CD4-positive, CD25-positive, alpha-beta regulatory T cell (primary cell): ENCODE results near the gene CENPM. TPM values are rescaled to one million over a fixed set of nuclear protein-coding genes. Genes with fewer than 3 reads are reported as not detected.

Experiments used
- ATAC-seq, 2 donors: fragments of 150-1000 bp; cut with Tn5 transposase; one replicate each; pipeline ENCODE4 v1.10.0; 2021; ENCODE audit warnings: low read depth in 2 of 2, moderate number of reproducible peaks in 2 of 2, moderate library complexity in 1 of 2
- DNase-seq, 3 donors: peaks; one replicate each; pipeline versions ENCODE4 v3.0.0 to v3.0.0-alpha.2; 2012 to 2022; ENCODE audit warnings: mixed read lengths in 1 of 3
- H3K27ac ChIP-seq: one replicate; pipeline ENCODE4 v1.7.0; 2013; ENCODE audit warnings: mild to moderate bottlenecking, low read length; ENCODE audit not compliant: insufficient read depth, poor library complexity, severe bottlenecking
- H3K27me3 ChIP-seq: one replicate; pipeline ENCODE4 v1.7.0; 2013; ENCODE audit warnings: low read length; ENCODE audit not compliant: control insufficient read depth, insufficient read depth
- H3K36me3 ChIP-seq: one replicate; pipeline ENCODE4 v1.7.0; 2013; ENCODE audit warnings: mild to moderate bottlenecking, low read length, moderate library complexity; ENCODE audit not compliant: control insufficient read depth, insufficient read depth
- H3K4me1 ChIP-seq: 2 replicates; pipeline ENCODE4 v1.7.0; 2013; ENCODE audit warnings: mild to moderate bottlenecking, low read length; ENCODE audit not compliant: insufficient read depth, control insufficient read depth, poor library complexity, severe bottlenecking
- H3K4me3 ChIP-seq: one replicate; pipeline ENCODE4 v1.7.0; 2013; ENCODE audit warnings: low read depth, mild to moderate bottlenecking, low read length, moderate library complexity
- H3K9me3 ChIP-seq, 2 experiments: 1 replicate in 1 of 2; 2 replicates in 1 of 2; pipeline ENCODE4 v1.7.0; 2013; ENCODE audit warnings: low read length in 2 of 2, mild to moderate bottlenecking in 1 of 2, moderate library complexity in 1 of 2; ENCODE audit not compliant: control insufficient read depth in 2 of 2
- H3K27ac Mint-ChIP-seq, 3 donors: one replicate each; pipeline ENCODE4 v1.8.0; 2020 to 2022; ENCODE audit warnings: mild to moderate bottlenecking in 3 of 3, mixed read lengths in 3 of 3, moderate library complexity in 2 of 3
- H3K27me3 Mint-ChIP-seq: one replicate; pipeline ENCODE4 v1.8.0; 2022; ENCODE audit warnings: mild to moderate bottlenecking, mixed read lengths
- H3K36me3 Mint-ChIP-seq: one replicate; pipeline ENCODE4 v1.8.0; 2020; ENCODE audit warnings: mixed read lengths
- H3K4me1 Mint-ChIP-seq, 4 donors: one replicate each; pipeline ENCODE4 v1.8.0; 2020 to 2022; ENCODE audit warnings: mixed read lengths in 4 of 4, mild to moderate bottlenecking in 1 of 4
- H3K4me3 Mint-ChIP-seq, 4 donors: one replicate each; pipeline ENCODE4 v1.8.0; 2020 to 2022; ENCODE audit warnings: mild to moderate bottlenecking in 4 of 4, mixed read lengths in 4 of 4, moderate library complexity in 3 of 4
- H3K9me3 Mint-ChIP-seq, 7 donors: one replicate each; pipeline ENCODE4 v1.8.0; 2020 to 2022; ENCODE audit warnings: mixed read lengths in 7 of 7, mild to moderate bottlenecking in 3 of 7, moderate library complexity in 2 of 7
- polyA plus RNA-seq, 4 donors: library from polyadenylated mRNA; unstranded; fragments of 300-500 nt; fragmentation: Illumina TruSeq; gene quantifications; one replicate each; pipeline ENCODE4 v1.2.3, GENCODE V29; 2021
- total RNA-seq: library from RNA; stranded (reverse); gene quantifications from one replicate; pipeline ENCODE4 v1.2.3, GENCODE V29; 2022

CENPM gene
- total and polyA plus RNA-seq, 5 donors from 2014 or later: 33.9 to 75.7 (median 64.4) TPM

GRCh38 chr22:41909310-41910049 lies 37.5 kb downstream of the CENPM start:
- DNase-seq (no peak), ATAC-seq (no peak)
- Histone ChIP-seq H3K4me3 (no peak overlapping the region), H3K4me1 (peaks cover 46% of the 10 kb centered on the region), H3K27ac (no peak overlapping the region), H3K36me3 (peaks cover 1% of the 10 kb centered on the region), H3K27me3 (peaks cover 14% of the 10 kb centered on the region), H3K9me3 (no peaks in the 10 kb centered on the region)
- Mint-ChIP-seq H3K4me1 (peaks cover 0 to 39% (median 12%) of the 10 kb centered on the region in 4 donors), H3K9me3 (peaks cover 0 to 3% (median 0%) of the 10 kb centered on the region in 7 donors), H3K36me3 (peaks cover 3% of the 10 kb centered on the region), H3K27ac (peak overlapping the region; percentile 17 to 76 (median 71)), H3K4me3 (peak overlapping the region; percentile 57 to 74 (median 72)), H3K27me3 (peaks cover 43% of the 10 kb centered on the region)

DNA sequence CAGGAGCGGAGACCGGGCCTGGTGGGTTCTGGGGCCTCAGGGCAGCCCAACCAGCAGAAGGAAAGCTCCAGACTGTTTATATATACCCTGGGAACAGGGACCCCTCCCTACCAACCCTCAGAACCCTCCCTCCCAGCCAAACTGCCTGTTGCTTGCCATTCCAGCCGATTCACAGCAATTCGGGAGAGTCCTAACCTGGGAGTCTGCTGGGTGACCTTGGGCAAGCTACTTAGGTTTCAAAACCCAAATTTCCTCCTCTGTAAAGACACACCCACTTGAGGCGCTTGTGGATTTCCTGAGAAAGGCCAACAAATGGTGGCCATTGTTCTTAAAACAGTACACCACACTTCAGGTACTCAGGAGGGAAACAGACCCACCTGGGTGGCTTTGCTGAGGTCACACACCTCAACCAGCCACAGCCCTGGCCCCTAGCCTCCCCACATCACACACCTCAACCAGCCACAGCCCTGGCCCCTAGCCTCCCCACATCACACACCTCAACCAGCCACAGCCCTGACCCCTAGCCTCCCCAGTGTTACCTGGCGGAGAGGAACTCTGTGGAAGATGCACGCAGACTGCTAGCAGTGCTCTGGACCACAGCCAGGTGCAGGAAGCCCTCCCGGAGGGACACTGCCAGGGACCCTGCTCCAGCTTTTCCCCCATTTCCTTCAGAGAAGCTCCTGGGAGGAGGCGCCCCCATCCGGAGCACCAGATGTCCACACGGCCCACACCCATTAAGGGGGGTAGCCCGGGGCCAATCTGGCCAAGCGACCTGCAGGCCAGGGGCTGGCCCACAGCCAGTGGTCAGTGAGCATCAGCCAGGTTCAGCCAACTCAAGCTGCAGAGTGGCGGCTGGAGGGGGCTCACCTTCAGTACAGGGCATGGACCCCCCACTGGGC lies 38.3 kb downstream of the CENPM start:
- peaks cover 0 to 39% (median 12%) of the 10 kb centered on the region in 4 donors for H3K4me1 Mint-ChIP-seq
- peak in 2 of 3 donors; percentile 19 to 50 for DNase-seq
- H3K27ac ChIP-seq: no peak overlapping the region
- peaks cover 6% of the 10 kb centered on the region for H3K36me3 Mint-ChIP-seq
- H3K4me3 ChIP-seq: peak overlapping the region; percentile 51
- H3K27me3 ChIP-seq: peaks cover 14% of the 10 kb centered on the region
- H3K4me3 Mint-ChIP-seq: peak overlapping the region; percentile 74 to 93 (median 86)
- H3K4me1 ChIP-seq: peaks cover 40% of the 10 kb centered on the region
- peaks cover 0 to 3% (median 0%) of the 10 kb centered on the region in 7 donors for H3K9me3 Mint-ChIP-seq
- peak; percentile 26 to 30 for ATAC-seq
- no peaks in the 10 kb centered on the region for H3K9me3 ChIP-seq
- peak overlapping the region in 2 of 3 donors; percentile 17 to 69 for H3K27ac Mint-ChIP-seq
- H3K27me3 Mint-ChIP-seq: peaks cover 43% of the 10 kb centered on the region
- H3K36me3 ChIP-seq: peaks cover 3% of the 10 kb centered on the region

DNA sequence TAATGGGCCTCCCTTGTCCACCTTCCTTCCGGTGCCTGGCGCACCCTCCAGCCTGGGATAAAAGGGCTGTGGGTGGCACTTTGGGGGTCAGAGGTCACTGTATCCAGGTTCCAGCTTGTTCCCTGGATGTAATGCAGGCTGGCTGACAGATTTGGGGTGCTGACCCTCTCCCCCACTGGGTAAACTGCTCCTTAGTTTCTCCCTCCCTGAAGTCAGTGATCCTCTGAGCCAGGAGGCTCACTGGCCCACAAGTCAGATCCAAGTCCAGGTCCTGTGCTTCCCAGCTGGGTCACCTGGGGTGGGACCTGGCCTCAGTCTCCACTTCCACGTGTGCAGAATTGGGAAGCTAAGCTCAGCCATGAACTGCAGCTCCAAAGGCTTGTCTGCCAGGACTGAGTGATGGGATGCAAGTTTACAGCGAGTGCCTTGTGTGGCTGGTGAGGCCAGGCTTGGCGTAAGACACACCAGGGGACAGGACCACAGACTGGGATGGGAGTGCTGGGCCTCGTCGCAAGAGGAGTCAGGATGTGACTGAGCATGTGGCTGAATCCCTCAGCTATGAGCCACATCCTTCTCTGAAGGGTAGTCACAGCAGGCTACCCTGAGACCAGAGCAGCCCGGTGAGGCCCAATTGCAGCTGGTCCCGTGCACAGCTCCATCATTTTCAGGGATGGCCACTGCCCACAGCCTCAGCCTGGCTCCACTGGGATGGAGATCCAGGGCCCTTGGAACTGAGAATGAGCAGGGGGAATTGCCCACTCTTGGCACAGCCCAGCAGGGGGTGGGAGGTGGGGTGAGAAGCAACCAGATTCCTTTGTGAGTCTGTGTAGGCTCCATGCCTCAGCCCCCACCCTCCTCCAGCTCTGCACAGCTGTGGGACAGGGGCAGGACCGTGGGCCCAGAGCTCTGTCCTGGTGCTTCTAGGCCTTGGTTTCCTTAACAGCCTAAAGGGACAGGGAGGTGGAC lies 39.2 kb downstream of the CENPM start:
- Histone ChIP-seq H3K27ac (no peak overlapping the region), H3K36me3 (peaks cover 7% of the 10 kb centered on the region), H3K4me1 (peaks cover 40% of the 10 kb centered on the region), H3K9me3 (no peaks in the 10 kb centered on the region), H3K4me3 (no peak overlapping the region), H3K27me3 (peaks cover 8% of the 10 kb centered on the region)
- Mint-ChIP-seq H3K36me3 (peaks cover 6% of the 10 kb centered on the region), H3K4me3 (peak overlapping the region in 2 of 4 donors; percentile 13 to 74), H3K27me3 (peaks cover 33% of the 10 kb centered on the region), H3K4me1 (peaks cover 0 to 33% (median 8%) of the 10 kb centered on the region in 4 donors), H3K27ac (peak overlapping the region in 2 of 3 donors; percentile 38 to 69), H3K9me3 (peaks cover 0 to 3% (median 0%) of the 10 kb centered on the region in 7 donors)
- no peak for DNase-seq
- no peak for ATAC-seq

GRCh38 chr22:41906822-41907221 lies 40.1 kb downstream of the CENPM start:
- H3K4me3 Mint-ChIP-seq: no peak overlapping the region
- H3K36me3 ChIP-seq: peaks cover 10% of the 10 kb centered on the region

GRCh38 chr22:41905411-41906202 lies 41.3 kb downstream of the CENPM start:
- H3K27ac Mint-ChIP-seq: no peak overlapping the region
- no peak for DNase-seq

More at GRCh38 chr22:41906822-41907221, 40.1 kb downstream of the CENPM start:
- Mint-ChIP-seq H3K36me3 (peaks cover 11% of the 10 kb centered on the region), H3K27me3 (peaks cover 25% of the 10 kb centered on the region), H3K4me1 (peaks cover 0 to 31% (median 8%) of the 10 kb centered on the region in 4 donors), H3K27ac (peak overlapping the region in 1 of 3 donors; percentile 71), H3K9me3 (peaks cover 0 to 3% (median 0%) of the 10 kb centered on the region in 7 donors)
- Histone ChIP-seq H3K9me3 (no peaks in the 10 kb centered on the region), H3K4me3 (no peak overlapping the region), H3K4me1 (peaks cover 40% of the 10 kb centered on the region), H3K27me3 (no peaks in the 10 kb centered on the region), H3K27ac (no peak overlapping the region)
- DNase-seq: no peak
- no peak for ATAC-seq

GRCh38 chr22:41904450-41905410 lies 42.2 kb downstream of the CENPM start:
- Histone ChIP-seq H3K9me3 (no peaks in the 10 kb centered on the region), H3K36me3 (peaks cover 18% of the 10 kb centered on the region), H3K27me3 (no peaks in the 10 kb centered on the region), H3K4me1 (peaks cover 23% of the 10 kb centered on the region), H3K27ac (no peak overlapping the region), H3K4me3 (no peak overlapping the region)
- Mint-ChIP-seq H3K9me3 (no peaks in the 10 kb centered on the region), H3K4me1 (peaks cover 0 to 24% (median 8%) of the 10 kb centered on the region in 4 donors), H3K27me3 (peaks cover 13% of the 10 kb centered on the region), H3K27ac (no peak overlapping the region), H3K36me3 (peaks cover 13% of the 10 kb centered on the region), H3K4me3 (no peak overlapping the region)
- DNase-seq (no peak), ATAC-seq (no peak)

More at GRCh38 chr22:41905411-41906202, 41.3 kb downstream of the CENPM start:
- no peaks in the 10 kb centered on the region for H3K9me3 Mint-ChIP-seq
- Histone ChIP-seq H3K27me3 (no peaks in the 10 kb centered on the region), H3K9me3 (no peaks in the 10 kb centered on the region), H3K36me3 (peaks cover 10% of the 10 kb centered on the region), H3K4me1 (peaks cover 32% of the 10 kb centered on the region), H3K4me3 (no peak overlapping the region), H3K27ac (no peak overlapping the region)
- H3K4me3 Mint-ChIP-seq: no peak overlapping the region
- peaks cover 16% of the 10 kb centered on the region for H3K27me3 Mint-ChIP-seq
- H3K4me1 Mint-ChIP-seq: peaks cover 0 to 24% (median 8%) of the 10 kb centered on the region in 4 donors
- ATAC-seq: no peak
- H3K36me3 Mint-ChIP-seq: peaks cover 13% of the 10 kb centered on the region
